ENCODE measurements around the gene PNMA8B.

- TF ChIP-seq POLR2AphosphoS5 (IDR thresholded peaks at IDR 0.05; ENCODE audit: borderline replicate concordance, low read depth, low read length) (no peak), EZH2 (IDR thresholded peaks at IDR 0.05) (no peak)
These were observed 29.0 kb downstream of the PNMA8B start for GRCh38 chr19:46466536-46467196.

All from SK-N-MC (cell line).